OCI-M2 (cell line): ENCODE data around the gene KRTAP9-2.
"Not testable (repeated sequence)": the region's sequence is repeated elsewhere in the genome, so short reads cannot be mapped to it uniquely, and the experiment has no call there.

Source experiments
- DNase-seq: peaks from one replicate; lab custom pipeline; 2025; ENCODE audit not compliant: unreplicated experiment; lab: John Stamatoyannopoulos, UW

Gene KRTAP9-2, protein sequence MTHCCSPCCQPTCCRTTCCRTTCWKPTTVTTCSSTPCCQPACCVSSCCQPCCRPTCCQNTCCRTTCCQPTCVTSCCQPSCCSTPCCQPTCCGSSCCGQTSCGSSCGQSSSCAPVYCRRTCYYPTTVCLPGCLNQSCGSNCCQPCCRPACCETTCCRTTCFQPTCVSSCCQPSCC

DNA sequence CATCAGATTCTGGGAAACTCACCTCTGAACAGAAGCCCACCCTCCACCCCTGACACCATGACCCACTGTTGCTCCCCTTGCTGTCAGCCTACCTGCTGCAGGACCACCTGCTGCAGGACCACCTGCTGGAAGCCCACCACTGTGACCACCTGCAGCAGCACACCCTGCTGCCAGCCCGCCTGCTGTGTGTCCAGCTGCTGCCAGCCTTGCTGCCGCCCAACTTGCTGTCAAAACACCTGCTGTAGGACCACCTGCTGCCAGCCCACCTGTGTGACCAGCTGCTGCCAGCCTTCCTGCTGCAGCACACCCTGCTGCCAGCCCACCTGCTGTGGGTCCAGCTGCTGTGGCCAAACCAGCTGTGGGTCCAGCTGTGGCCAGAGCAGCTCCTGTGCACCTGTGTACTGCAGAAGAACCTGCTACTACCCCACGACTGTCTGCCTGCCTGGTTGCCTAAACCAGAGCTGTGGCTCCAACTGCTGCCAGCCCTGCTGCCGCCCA lies at the start of gene KRTAP9-2:
KRTAP9-2 (plus strand) TSS at position 51 of the 498 bp plus-strand sequence; CDS start at position 58, 7 bp downstream.
- not testable (repeated sequence) for DNase-seq

GRCh38 chr17:41176744-41177387 lies 49.6 kb upstream of the KRTAP9-2 start:
- DNase-seq: no peak

DNA sequence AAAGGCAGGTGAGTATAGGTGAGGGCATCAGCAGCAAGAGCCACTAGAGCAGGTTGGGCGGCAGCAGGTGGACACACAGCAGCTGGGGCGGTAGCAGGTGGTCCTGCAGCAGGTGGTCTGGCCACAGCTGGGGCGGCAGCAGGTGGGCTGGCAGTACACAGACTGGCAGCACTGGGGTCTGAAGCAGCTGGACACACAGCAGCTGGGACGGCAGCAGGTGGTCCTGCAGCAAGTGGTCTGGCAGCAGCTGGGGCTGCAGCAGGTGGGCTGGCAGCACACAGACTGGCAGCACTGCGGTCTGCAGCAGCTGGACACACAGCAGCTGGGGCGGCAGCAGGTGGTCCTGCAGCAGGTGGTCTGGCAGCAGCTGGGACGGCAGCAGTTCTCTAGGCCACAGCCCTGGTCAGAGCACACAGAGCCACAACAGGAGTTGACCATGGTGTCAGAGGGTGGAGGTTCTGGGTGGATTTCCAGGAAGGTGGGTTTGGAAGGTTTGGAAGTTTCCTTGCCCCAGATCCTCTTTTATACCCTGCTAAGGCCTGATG lies 48.6 kb upstream of the KRTAP9-2 start, which contains the start of gene KRTAP4-2:
KRTAP4-2 (minus strand) TSS at position 495 of the 545 bp plus-strand sequence; CDS start at position 438, 57 bp downstream.
- no peak for DNase-seq

DNA sequence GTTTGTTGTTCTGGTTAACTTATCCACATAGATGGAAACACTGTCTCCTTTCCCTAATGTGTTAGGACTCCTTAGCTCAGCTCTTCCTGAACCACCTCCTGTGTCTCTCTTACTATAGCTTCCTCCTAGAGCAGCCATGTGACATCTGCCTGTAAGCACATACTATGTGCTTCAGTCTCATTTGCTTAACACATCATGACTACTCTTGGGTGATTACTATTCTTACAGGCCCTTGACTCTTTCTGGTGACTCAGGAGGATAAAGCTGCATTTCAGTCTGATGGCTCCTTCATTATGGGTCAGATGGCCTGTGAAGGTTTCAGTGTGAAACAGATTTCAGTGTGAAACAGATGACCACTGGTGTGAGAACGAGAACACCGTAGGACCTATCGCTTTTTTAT lies 48.1 kb upstream of the KRTAP9-2 start:
- DNase-seq: no peak

GRCh38 chr17:41178843-41179616 lies 47.4 kb upstream of the KRTAP9-2 start:
- no peak for DNase-seq

GRCh38 chr17:41184480-41184961 lies 41.9 kb upstream of the KRTAP9-2 start, which contains the start of gene KRTAP4-1:
TSS of gene KRTAP4-1 (minus strand) at chr17:41184911. CDS start at chr17:41184854, 57 bp downstream.
- no peak for DNase-seq

DNA sequence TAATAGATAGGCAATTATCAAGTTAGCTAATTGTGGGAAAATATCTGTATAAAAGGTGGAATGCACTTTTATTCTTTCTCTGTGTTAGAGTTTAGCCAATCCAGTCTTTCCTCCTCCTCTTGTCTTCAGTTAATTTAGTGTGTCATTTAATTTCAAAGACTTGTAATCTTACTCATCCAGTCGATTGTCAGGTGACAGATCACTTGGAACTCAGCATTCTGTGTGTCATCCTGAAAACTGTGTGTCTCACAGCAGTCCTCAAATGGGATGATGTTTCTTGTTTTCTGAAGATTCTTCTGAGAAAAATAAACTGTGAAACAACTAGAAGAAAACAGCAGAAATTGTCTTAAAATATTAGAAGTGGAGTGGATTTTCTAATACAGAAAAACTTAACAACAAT lies 41.4 kb upstream of the KRTAP9-2 start:
- no peak for DNase-seq

- DNase-seq: no peak
Observed at GRCh38 chr17:41186872-41187271, 39.6 kb upstream of the KRTAP9-2 start.

DNA sequence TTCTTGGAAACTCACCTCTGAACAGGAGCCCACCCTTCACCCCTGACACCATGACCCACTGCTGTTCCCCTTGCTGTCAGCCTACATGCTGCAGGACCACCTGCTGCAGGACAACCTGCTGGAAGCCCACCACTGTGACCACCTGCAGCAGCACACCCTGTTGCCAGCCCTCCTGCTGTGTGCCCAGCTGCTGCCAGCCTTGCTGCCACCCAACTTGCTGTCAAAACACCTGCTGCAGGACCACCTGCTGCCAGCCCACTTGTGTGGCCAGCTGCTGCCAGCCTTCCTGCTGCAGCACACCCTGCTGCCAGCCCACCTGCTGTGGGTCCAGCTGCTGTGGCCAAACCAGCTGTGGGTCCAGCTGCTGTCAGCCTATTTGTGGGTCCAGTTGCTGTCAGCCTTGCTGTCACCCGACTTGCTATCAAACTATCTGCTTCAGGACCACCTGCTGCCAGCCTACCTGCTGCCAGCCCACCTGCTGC lies 36.6 kb upstream of the KRTAP9-2 start, which contains the start of gene KRTAP9-1:
KRTAP9-1 (plus strand) TSS at position 51 of the 482 bp plus-strand sequence; CDS start at position 51, 0 bp downstream.
- not testable (repeated sequence) for DNase-seq

DNA sequence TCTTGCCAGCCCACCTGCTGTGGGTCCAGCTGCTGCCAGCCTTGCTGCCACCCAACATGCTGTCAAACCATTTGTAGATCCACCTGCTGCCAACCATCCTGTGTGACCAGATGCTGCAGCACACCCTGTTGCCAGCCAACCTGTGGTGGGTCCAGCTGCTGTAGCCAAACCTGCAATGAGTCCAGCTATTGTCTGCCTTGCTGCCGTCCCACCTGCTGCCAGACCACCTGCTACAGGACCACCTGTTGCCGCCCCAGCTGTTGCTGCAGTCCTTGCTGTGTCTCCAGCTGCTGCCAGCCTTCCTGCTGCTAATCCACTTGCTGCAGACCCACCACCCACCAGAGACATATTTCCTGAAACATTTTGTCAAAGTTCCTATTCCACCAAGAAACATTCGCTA lies 36.1 kb upstream of the KRTAP9-2 start:
- DNase-seq: no peak

DNA sequence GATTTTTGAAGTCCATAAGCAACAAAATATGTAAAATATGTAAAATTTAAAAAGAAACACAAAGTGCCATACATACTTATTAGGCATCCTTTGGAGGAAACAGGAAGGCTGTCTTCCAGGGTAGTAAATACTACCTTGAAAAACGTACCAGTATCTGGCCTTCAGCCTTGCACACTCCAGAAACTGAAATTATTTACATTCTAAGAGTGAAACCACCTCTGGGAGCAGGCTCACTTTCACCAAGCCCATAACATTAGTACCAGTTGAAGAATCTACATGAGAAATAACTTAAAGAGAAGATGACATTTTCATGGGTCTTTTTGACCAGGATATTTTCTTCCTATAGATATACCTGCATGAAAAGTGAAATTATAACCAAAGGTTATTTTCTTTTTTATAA lies 30.4 kb upstream of the KRTAP9-2 start:
- DNase-seq: no peak

GRCh38 chr17:41199421-41200078 lies 26.9 kb upstream of the KRTAP9-2 start:
- no peak for DNase-seq

- DNase-seq: no peak
Observed at GRCh38 chr17:41211845-41212466, 14.5 kb upstream of the KRTAP9-2 start.

- DNase-seq: no peak
Observed at GRCh38 chr17:41212524-41213169, 13.8 kb upstream of the KRTAP9-2 start.

DNA sequence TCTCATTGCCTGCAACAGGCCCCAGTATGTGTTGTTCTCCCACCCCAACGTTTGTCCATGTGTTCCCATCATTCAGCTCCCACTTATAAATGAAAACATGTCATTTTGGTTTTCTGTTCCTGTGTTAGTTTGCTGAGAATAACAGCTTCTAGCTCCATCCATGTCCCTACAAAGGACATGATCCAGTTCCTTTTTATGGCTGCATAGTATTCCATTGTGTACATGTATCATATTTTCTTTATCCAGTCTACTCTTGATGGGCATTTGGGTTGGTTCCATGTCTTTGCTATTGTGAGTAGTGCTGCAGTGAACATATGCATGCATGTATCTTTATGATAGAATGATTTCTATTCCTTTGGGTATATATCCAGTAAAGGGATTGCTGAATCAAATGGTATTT lies 10.8 kb upstream of the KRTAP9-2 start:
- DNase-seq: no peak

GRCh38 chr17:41223821-41224220 lies 2.6 kb upstream of the KRTAP9-2 start:
- DNase-seq: no peak

DNA sequence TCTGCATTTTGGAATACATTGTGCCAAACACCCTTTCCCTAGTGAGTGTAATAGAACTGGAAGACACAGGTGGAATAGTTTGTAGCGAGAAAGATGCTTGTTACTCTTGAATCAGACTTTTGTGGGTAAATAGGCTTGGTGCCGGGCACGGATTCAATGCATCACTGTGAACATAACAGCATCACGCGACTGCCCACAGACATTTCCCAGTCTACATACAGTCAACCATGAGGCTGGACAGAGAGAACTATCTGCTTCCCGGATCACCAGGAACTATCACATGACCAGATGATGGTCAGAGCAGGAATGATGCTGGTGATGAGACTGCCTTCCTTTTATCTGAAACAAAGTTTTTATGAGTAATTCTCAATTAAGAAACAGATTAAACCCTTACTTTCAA lies 397 bp upstream of the KRTAP9-2 start:
- DNase-seq: no peak

DNA sequence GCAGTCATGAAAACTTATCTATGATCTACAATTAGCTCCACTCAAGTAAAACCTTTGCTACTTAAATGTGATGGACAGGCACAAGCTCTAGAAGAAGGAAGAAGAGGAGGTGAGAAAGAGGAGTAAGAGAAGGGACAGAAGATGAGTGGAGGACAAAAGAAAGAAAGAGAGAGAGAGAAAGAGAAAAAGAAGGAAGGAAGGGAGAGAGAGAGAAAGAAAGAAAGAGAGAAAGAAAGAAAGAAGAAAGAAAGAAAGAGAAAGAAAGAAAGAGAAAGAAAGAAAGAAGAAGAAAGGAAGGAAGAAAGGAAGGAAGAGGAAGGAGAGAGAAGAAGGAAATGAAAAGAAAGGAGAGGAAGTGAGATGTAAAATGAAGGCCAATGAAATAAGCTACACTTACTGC lies 3.6 kb downstream of the KRTAP9-2 start:
- no peak for DNase-seq

DNA sequence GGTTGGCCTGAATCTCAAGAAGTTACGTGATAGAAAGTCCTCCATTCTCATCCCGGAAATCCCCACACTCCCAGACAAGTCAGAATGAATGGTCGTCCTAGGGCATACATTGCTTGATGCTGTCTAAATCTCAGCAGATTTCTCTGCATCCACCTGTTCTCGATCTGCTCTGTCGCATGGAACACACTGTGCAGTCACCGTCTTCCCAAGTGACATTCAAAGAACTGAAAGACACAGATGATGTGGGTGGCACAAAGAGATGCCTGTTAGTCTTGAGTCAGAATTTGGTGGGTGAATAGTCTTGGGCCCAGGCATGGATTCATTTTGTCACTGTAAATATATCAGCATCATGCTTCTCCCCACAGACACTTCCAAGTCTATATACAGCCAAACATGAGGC lies 5.3 kb downstream of the KRTAP9-2 start:
- DNase-seq: no peak
